Measurements from ENCODE around the gene OR10P1. TPM values are rescaled to one million over a fixed set of nuclear protein-coding genes. Genes with fewer than 3 reads are reported as not detected.

The OR10P1 gene
- total and polyA plus RNA-seq, 2 of the 4 experiments (the other 2 are of a cell fraction): not detected

DNA sequence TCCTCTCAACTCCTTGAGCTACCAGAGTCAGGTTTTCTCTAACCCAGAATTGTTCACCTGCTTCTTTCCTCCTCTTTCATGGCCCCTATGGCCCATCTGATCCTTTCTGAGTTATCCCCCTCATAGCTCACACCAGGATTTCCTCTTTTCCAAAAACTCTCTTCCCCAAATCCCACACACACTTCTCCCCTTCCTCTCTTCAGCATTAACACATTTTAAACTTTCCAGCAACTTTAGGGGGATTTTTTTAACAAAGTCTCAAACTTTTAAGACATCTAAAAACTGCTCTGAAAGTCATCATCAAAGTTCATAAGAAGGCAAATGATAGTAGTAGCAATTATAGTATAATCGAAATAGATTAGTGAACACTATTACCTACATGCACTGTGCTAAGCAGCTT, 7.9 kb downstream of the OR10P1 start:
- Histone ChIP-seq H2AFZ (replicated peaks; ENCODE audit: low read length, poor library complexity) (no peak overlapping the region), H3K4me3 (ENCODE audit: insufficient read depth, low read depth, low read length) (no peak overlapping the region), H3K36me3 (ENCODE audit: control insufficient read depth, insufficient read depth, low read length) (no peaks in the 10 kb centered on the region), H3K4me1 (ENCODE audit: control insufficient read depth, insufficient read depth, low read length) (no peaks in the 10 kb centered on the region), H3K23ac (ENCODE audit: low read depth, low read length) (no peak overlapping the region), H3K18ac (ENCODE audit: low read depth, low read length) (no peak overlapping the region), H4K91ac (ENCODE audit: insufficient read depth, low read depth, low read length) (no peak overlapping the region), H2BK20ac (ENCODE audit: low read depth, low read length) (no peak overlapping the region), H4K5ac (ENCODE audit: low read depth, low read length) (no peak overlapping the region), H2BK15ac (ENCODE audit: low read depth, low read length) (no peak overlapping the region), H3K9me1 (ENCODE audit: insufficient read depth, low read length) (no peaks in the 10 kb centered on the region), H3K56ac (ENCODE audit: extremely low read depth, insufficient read depth, low read length) (no peak overlapping the region), H3K27me3 (ENCODE audit: control insufficient read depth, insufficient read depth, low read length) (peaks cover 24% of the 10 kb centered on the region), H3K27ac (ENCODE audit: insufficient read depth, low read length) (no peak overlapping the region), H3K4me2 (ENCODE audit: low read depth, low read length) (no peak overlapping the region), H3K9ac (ENCODE audit: low read depth, low read length) (no peak overlapping the region), H3K14ac (replicated peaks; ENCODE audit: low read depth, low read length) (no peak overlapping the region), H4K8ac (ENCODE audit: low read depth in 2 of 2, low read length in 2 of 2) (no peak overlapping the region), H4K20me1 (ENCODE audit: insufficient read depth, low read length) (no peaks in the 10 kb centered on the region), H2BK5ac (ENCODE audit: low read depth, low read length, poor library complexity, severe bottlenecking) (no peak overlapping the region), H2AK5ac (ENCODE audit: low read depth, low read length) (no peak overlapping the region), H2BK120ac (ENCODE audit: low read depth, low read length) (no peak overlapping the region), H3K4ac (ENCODE audit: low read depth, low read length) (no peak overlapping the region), H2AK9ac (replicated peaks; ENCODE audit: low read depth, low read length, poor library complexity) (no peak overlapping the region), H3K9me3 (ENCODE audit: control insufficient read depth, insufficient read depth, low read length) (no peaks in the 10 kb centered on the region), H3K79me1 (ENCODE audit: low read depth in 1 of 2, low read length in 2 of 2) (no peaks in the 10 kb centered on the region)
- no CpG with 5 or more reads among the region's 1 CpG for WGBS, 2 experiments (ENCODE audit: extremely low coverage in 2 of 2, insufficient read length in 1 of 2)
- POLR2A ChIA-PET (ENCODE audit: unreplicated experiment): no interaction called here
- TF ChIP-seq RCOR1 (IDR thresholded peaks at IDR 0.05; ENCODE audit: insufficient replicate concordance, low read length) (no peak), CHD1 (IDR thresholded peaks at IDR 0.05; ENCODE audit: low read depth, low read length) (no peak), RFX5 (IDR thresholded peaks at IDR 0.05; ENCODE audit: low read depth, low read length) (no peak), POLR2A (IDR thresholded peaks at IDR 0.05; ENCODE audit: low read depth, low read length) (no peak)
- DNase-seq (no peak), ATAC-seq (ENCODE audit: low read depth) (no peak)
- in situ Hi-C loops (cut with MboI; ENCODE audit: low sequenced_read_pairs) (no loop called here), dilution Hi-C loops (cut with HindIII; ENCODE audit: low sequenced_read_pairs, unreplicated experiment) (no loop called here), intact Hi-C loops (cut with micrococcal nuclease) (no loop called here)
- CTCF ChIA-PET: interaction anchor here (1.6 kb wide), 1 partner anchor 77 kb away, joined by 6 read pairs; no protein-coding TSS in a partner anchor
- no TSS peak for BruUV-seq (replicated peaks)
